Choroid plexus epithelial cell (primary cell): ENCODE data around the gene TMEM151B.

Experiments
- DNase-seq: peaks from one replicate; pipeline ENCODE4 v3.0.0-alpha.2; 2010; ENCODE audit warnings: low read depth
- H3K4me3 ChIP-seq: 2 replicates; pipeline ENCODE4 v1.5.1; 2011; ENCODE audit warnings: low read depth, mild to moderate bottlenecking, control low read depth, low read length, moderate library complexity
- CTCF ChIP-seq: conservative IDR thresholded peaks from 2 replicates; pipeline ENCODE4 v1.5.1; 2011; ENCODE audit warnings: low read depth, mild to moderate bottlenecking, control low read depth, inconsistent platforms, low read length, moderate library complexity

TMEM151B gene

DNA sequence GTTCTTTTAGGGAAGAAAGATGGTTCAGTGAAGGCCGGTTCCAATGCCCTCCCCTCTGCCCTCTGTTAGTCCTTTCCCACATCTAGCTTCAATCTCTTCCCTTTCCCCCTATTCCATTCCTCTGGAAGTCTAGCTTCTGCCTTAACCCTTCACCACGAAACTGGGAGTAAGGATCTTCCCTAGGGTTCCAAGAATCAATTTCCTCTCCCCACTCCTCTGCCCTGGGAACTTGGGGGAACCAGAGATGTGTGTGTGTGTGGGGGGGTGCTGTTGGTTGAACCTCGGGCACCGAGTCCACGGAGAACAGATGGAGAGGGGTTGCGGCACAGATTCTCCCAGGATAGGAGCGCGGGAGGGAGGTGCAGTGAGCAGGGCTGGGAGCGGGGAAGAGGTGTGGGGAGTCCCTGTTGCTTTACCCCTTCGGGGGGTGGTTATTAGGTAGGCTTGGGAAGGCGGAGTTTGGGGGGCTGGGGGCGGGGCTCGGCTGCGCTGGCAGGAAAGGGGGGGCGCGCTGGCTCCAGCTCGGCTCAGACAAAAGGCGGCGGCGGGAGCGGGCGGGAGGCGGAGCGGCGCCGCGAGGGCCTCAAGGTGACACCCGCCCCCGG is at the start of gene TMEM151B:
Gene TMEM151B (plus strand): TSS at position 530 of the 605 bp plus-strand sequence. CDS start 293 bp downstream, outside the sequence.
- H3K4me3 ChIP-seq, result peak within 1 kb of the TSS; percentile 17
- no peak for DNase-seq
- no peak for TF ChIP-seq CTCF

GRCh38 chr6:44220913-44221290 is 49.3 kb upstream of the TMEM151B start:
- DNase-seq, result no peak
- no peak for TF ChIP-seq CTCF
- H3K4me3 ChIP-seq, result no peak overlapping the region

GRCh38 chr6:44221291-44221960 is 48.8 kb upstream of the TMEM151B start:
- peak; percentile 83 for TF ChIP-seq CTCF
- H3K4me3 ChIP-seq, result no peak overlapping the region
- DNase-seq, result peak; percentile 79

DNA sequence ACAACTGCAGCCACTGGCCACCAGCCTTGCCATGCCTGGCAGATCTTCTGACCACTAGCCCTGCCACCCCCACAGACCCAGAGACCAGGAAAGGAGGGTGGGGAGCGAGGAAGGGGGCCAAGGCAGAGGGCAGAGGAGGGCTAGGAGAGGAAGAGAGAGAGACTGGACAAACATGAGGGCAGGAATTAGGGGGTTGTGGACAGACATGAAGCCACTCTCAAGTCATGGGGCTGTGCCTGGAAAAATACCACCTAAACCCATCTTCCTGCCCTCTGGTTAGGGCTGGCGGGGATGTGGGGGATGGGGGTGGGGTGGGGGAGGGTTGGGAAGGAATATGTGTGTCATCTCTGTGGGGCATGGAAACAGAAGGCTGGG is 48.3 kb upstream of the TMEM151B start:
- H3K4me3 ChIP-seq, result no peak overlapping the region
- TF ChIP-seq CTCF, result no peak
- DNase-seq, result no peak

DNA sequence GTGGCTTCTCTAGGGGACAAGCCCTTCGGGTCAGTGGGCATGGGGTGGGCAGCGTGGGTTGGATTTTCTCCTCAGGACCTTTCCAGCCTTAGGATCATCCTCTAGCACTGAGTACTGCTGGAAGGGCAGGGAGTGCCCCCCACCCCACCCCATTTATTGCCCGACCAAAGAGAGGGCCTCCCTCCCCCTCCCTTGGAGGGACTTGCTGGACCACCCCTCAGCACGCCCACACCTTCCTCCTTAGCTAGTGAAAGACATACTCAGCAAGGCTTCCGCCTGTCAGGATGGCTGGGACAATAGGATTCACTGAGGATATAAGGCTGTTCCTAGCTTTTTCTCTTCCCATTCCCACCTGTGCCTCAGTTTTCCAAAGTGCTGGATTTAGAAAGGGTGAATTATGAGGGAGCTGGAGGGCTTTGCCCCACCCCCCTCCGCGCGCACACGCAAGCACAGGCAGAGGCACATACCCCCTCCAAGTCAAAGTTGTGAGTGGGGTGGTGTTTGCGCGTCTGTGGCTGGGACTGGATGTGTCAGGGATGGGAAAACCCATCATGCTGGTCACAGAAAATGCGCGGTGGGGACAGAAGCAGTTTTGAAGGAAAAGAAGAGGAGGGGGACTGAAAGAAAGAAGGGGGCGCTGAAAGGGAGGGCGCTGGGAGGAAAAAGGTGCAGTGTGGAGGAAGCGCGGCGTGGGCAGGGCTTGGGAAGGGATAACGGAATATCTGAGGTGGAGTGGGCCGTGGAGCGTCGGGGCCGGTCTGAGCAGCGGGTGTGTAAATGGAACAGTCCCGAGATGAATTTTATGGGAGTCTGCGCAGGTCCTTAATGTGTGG is 47.5 kb upstream of the TMEM151B start:
- H3K4me3 ChIP-seq, result peak overlapping the region; percentile 57
- no peak for TF ChIP-seq CTCF

GRCh38 chr6:44223319-44224028 is 46.8 kb upstream of the TMEM151B start, which contains the start of gene SLC29A1:
Gene SLC29A1 (plus strand): TSS chr6:44223595. CDS start chr6:44227314, 3,719 bp downstream.
- H3K4me3 ChIP-seq, result peak within 1 kb of the TSS; percentile 57
- peak; percentile 40 for DNase-seq

More for the DNA sequence above, 47.5 kb upstream of the TMEM151B start:
- DNase-seq, result no peak

More at GRCh38 chr6:44223319-44224028, 46.8 kb upstream of the TMEM151B start, which contains the start of gene SLC29A1:
- TF ChIP-seq CTCF, result peak; percentile 5
